Esophagus squamous epithelium (tissue), 4 donors: ENCODE results near the gene ZNF582.
"Not testable (repeated sequence)": the region's sequence is repeated elsewhere in the genome, so short reads cannot be mapped to it uniquely, and the experiment has no call there.

Experiments used
- POLR2A ChIP-seq, 4 donors: fragments of 450-650 bp; IDR thresholded peaks; one replicate each; pipeline ENCODE4 v1.6.1; 2017; ENCODE audit warnings: antibody characterized with exemption in 4 of 4, mild to moderate bottlenecking in 4 of 4, moderate library complexity in 3 of 4
- TF ChIP-seq, protein P1 (sequence below), 6 experiments: fragments of 450-650 bp in 4 of 6; fragments of 200-600 bp in 2 of 6; sonication (generic) in 2 of 6; IDR thresholded peaks; one replicate each; pipeline ENCODE4 v1.5.1; 2016 to 2019; ENCODE audit warnings: antibody characterized with exemption in 6 of 6, mild to moderate bottlenecking in 4 of 6, moderate library complexity in 4 of 6

DNA sequence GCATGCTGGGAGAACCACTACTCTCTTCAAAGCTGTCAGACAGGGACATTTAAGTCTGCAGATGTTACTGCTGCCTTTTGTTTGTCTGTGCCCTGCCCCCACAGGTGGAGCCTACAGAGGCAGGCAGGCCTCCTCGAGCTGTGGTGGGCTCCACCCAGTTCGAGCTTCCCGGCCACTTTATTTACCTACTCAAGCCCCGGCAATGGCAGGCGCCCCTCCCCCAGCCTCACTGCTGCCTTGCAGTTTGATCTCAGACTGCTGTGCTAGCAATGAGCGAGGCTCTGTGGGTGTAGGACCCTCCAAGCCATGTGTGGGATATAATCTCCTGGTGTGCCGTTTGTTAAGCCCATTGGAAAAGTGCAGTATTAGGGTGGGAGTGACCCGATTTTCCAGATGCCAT, 56.3 kb downstream of the ZNF582 start:
- TF ChIP-seq POLR2A (IDR thresholded peaks at IDR 0.05) = not testable (repeated sequence)
- TF ChIP-seq, protein P1, sequence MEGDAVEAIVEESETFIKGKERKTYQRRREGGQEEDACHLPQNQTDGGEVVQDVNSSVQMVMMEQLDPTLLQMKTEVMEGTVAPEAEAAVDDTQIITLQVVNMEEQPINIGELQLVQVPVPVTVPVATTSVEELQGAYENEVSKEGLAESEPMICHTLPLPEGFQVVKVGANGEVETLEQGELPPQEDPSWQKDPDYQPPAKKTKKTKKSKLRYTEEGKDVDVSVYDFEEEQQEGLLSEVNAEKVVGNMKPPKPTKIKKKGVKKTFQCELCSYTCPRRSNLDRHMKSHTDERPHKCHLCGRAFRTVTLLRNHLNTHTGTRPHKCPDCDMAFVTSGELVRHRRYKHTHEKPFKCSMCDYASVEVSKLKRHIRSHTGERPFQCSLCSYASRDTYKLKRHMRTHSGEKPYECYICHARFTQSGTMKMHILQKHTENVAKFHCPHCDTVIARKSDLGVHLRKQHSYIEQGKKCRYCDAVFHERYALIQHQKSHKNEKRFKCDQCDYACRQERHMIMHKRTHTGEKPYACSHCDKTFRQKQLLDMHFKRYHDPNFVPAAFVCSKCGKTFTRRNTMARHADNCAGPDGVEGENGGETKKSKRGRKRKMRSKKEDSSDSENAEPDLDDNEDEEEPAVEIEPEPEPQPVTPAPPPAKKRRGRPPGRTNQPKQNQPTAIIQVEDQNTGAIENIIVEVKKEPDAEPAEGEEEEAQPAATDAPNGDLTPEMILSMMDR (IDR thresholded peaks at IDR 0.05) = not testable (repeated sequence)
